ENCODE results near the gene TRIL.
A peak's percentile ranks its signal among the peaks of the same experiment; 100 is the strongest.

The TRIL gene

DNA sequence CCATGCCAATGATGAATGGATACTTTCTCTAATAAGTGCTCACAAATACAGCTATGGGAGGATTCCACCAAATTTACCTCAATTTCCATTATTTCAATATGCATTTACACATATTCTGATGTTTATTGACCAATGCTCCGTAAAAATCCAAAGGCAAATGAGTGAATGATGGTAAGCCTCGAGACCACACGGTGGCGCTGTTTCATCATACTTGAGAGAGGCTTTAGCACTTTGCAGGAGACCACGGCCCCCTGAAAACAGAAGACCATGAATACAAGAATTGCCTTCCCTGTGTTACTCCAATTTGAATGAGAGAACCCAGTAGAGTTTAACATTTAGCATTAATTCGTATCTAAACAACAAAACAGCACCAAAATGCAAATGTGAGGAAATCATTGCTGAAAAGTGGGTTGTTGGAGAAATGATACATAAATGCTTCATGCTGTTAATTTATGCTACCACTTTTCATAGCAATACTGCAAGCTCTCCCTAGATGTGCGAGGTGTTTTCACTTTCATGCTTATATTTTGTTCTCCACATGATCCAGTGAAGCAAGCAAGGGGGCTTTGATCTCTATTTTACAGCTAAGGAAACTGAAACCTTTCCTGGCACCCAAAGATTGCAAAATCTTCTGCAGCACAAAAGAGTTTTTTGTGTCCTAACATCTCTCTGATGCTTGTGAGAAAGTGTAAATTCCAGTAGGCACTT lies 35.4 kb downstream of the TRIL start:
- no peak overlapping the region for H3K4me3 ChIP-seq (ENCODE audit: low read length)
- TF ChIP-seq, protein P1, sequence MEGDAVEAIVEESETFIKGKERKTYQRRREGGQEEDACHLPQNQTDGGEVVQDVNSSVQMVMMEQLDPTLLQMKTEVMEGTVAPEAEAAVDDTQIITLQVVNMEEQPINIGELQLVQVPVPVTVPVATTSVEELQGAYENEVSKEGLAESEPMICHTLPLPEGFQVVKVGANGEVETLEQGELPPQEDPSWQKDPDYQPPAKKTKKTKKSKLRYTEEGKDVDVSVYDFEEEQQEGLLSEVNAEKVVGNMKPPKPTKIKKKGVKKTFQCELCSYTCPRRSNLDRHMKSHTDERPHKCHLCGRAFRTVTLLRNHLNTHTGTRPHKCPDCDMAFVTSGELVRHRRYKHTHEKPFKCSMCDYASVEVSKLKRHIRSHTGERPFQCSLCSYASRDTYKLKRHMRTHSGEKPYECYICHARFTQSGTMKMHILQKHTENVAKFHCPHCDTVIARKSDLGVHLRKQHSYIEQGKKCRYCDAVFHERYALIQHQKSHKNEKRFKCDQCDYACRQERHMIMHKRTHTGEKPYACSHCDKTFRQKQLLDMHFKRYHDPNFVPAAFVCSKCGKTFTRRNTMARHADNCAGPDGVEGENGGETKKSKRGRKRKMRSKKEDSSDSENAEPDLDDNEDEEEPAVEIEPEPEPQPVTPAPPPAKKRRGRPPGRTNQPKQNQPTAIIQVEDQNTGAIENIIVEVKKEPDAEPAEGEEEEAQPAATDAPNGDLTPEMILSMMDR (IDR thresholded peaks at IDR 0.05; ENCODE audit: insufficient read depth, low read depth, low read length, missing control alignments), result peak; percentile 85
- DNase-seq (ENCODE audit: low read depth), result peak; percentile 74

DNA sequence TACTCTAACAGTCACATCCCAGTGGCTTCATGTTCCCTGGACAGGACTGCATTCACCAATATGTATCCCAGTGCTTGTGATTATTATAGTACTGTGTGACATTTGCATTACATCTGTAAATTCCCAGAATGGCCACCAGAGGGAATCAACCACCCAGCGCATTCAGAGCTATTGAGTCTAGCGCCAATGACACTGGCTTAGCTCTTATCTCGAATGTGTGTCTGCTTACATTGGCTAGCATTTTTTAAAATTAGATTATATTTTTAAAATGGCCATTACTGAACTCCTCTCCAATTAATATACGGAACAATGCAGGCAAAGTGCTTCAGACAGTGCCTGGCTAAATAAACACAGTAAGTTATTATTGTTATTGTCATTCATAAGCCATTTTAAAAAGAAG lies 36.3 kb downstream of the TRIL start:
- no peak overlapping the region for H3K4me3 ChIP-seq (ENCODE audit: low read length)
- DNase-seq (ENCODE audit: low read depth), result peak; percentile 74
- TF ChIP-seq, protein P1 (IDR thresholded peaks at IDR 0.05; ENCODE audit: insufficient read depth, low read depth, low read length, missing control alignments), result peak; percentile 92

DNA sequence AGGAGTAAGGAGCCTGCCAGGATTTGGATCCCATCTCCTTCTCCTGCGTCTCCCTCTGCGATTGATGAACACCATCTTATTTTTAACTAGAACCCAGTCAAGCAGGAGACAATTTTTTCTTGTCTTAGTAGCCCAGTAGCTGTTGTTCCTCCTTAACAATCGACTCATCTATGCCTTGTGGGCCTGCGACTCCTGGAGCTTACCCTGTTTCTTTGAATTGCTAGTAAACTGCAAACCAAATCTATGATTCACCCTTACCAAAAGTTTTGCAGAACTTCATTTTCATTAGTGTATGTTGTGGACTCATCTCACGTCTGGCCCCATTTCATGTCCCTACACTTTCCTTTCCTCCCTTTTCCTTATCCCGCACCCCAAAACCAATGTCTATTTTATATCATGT lies 37.7 kb downstream of the TRIL start:
- H3K4me3 ChIP-seq (ENCODE audit: low read length), result no peak overlapping the region
- TF ChIP-seq, protein P1 (IDR thresholded peaks at IDR 0.05; ENCODE audit: insufficient read depth, low read depth, low read length, missing control alignments), result no peak
- DNase-seq (ENCODE audit: low read depth), result peak; percentile 7

DNA sequence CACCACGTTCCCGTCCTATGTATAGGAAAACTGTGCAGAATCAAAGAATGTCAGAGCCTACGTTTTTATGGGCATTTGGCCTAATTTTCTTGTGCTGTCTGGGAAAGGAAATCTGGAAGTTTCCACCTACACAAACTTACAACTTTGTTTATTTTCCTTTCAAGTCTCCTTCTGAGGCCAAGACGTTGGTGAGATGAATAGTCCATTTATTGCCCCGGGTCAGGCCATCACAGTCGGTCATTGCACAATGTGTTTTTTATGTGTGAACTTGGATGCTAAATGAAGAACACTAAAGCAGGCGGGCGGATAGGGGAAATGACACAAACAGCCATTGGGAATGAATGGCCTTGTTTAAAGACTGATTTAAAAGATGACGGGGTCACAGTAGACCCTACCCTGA lies 38.6 kb downstream of the TRIL start:
- no peak for DNase-seq (ENCODE audit: low read depth)
- TF ChIP-seq, protein P1 (IDR thresholded peaks at IDR 0.05; ENCODE audit: insufficient read depth, low read depth, low read length, missing control alignments), result no peak
- no peak overlapping the region for H3K4me3 ChIP-seq (ENCODE audit: low read length)

DNA sequence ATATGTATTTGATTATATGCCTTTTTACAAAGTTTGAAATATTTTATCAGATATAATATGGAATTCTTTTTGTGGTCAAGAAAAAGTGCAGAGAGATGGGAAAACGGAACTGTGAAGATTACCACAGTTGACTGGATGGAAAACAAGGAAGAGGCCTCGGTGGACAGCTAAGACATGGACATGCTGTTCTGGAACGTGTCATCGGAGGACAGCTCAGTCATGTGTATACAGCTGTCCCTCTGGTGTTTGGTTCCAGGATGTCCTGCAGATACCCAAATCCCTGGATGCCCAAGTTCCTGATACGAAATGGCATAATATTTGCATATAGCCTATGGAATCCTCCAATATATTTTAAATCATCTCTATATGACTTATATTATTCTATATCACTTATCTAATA lies 49.4 kb downstream of the TRIL start:
- H3K4me3 ChIP-seq (ENCODE audit: low read length), result no peak overlapping the region
- no peak for DNase-seq (ENCODE audit: low read depth)
- TF ChIP-seq, protein P1 (IDR thresholded peaks at IDR 0.05; ENCODE audit: insufficient read depth, low read depth, low read length, missing control alignments), result no peak

DNA sequence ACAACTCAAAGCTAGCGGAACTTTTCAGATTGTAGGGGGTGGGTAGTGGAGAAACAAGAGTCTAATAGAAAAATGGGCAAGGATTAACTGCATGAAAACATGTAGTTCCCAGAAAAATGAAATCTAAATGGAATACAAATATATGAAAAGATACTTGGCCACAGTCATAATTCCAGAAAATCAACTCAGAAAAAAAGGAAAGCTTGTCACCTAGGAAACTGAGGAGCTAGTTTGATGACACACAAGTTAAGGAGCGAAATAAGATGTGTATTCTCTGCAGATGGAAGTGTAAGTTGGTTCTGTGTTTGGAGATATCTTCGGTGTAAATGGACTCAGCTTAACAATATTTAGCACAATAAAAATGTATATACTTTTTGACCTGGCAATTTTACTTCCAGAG lies 52.7 kb downstream of the TRIL start:
- H3K4me3 ChIP-seq (ENCODE audit: low read length), result no peak overlapping the region
- TF ChIP-seq, protein P1 (IDR thresholded peaks at IDR 0.05; ENCODE audit: insufficient read depth, low read depth, low read length, missing control alignments), result no peak
- DNase-seq (ENCODE audit: low read depth), result no peak

DNA sequence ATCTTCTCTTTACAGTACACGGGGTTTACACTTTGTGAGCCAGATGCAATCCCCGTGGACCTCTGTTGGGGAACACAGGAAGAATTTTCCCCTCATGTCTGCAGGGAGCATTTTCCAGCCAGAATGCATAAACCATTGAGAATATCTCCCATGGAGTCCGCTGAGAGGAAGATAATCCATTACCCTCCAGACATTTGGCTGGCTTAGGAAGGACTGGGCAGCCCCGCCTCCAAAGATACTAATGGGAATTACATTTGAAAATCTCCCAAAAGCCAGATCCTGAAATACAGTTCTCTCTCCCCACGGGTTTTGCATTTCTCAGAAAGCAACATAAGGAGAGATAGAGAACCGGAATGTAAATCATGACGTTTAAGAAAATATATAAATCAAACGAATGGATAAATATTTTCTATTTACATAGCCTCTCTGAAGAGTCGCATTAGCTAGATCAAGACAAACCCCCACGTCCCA lies 53.5 kb downstream of the TRIL start:
- peak; percentile 15 for DNase-seq (ENCODE audit: low read depth)
- H3K4me3 ChIP-seq (ENCODE audit: low read length), result no peak overlapping the region
- TF ChIP-seq, protein P1 (IDR thresholded peaks at IDR 0.05; ENCODE audit: insufficient read depth, low read depth, low read length, missing control alignments), result no peak
